NCI-H1105 (cell line): ENCODE data around the gene FOXD1.
"Not testable (repeated sequence)": the region's sequence is repeated elsewhere in the genome, so short reads cannot be mapped to it uniquely, and the experiment has no call there.

ENCODE experiments used
- DNase-seq: peaks from one replicate; lab custom pipeline; 2025; lab: John Stamatoyannopoulos, UW

The FOXD1 gene

DNA sequence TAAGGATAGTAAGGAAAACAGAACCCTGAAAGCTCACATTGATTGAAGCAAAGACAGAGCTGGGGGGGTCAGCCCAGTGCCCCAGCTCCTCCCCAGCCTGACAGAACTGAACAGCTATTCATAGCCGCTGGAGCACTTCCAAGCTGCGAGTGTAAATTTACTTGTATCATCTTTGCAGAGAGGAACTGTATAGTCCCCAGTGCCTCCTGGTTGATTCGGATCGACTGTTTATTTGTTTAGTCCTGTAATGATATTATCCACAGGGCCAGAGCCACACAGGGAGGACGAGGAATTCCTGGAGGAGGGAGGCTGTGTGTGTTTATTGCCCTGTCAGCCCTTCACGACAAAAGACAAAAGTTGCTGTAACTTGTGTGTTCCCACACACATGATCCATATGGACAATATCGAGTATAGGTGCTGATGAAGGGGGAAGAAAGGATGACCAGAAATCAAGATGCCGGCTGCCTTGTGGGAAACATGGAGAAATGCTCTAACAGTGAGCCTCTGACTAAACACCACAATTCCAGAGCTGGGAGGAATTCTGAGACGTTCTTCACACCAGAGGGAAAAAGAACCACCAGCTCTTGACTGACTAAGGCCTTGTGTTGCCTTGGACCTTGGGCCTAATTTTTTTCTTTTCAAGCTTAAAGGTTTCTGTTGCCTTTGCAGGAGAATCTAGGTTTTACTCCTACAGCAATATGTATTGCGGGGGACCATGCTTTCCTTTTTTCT, 31.1 kb downstream of the FOXD1 start:
- no peak for DNase-seq

GRCh38 chr5:73415617-73416016, 33.0 kb downstream of the FOXD1 start:
- no peak for DNase-seq

DNA sequence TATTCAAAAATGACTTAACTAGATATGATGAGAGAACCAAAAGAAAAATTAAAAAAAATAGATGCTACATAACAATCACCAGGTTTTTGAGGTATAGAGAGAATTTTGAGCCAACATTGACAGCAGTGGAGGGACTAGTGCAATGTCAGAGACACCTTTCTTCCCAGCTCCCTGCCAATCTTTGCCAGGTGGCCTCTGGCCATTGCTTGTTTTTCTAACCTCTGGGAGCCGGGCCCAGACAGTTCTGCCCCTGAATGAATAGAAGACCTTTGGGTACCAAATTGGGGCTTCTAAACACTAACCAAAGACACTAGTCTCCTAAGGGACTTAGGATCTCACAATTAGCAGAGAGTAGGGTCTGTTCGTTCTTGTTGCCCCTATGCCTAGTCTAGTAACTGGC, 33.4 kb downstream of the FOXD1 start:
- DNase-seq: no peak

- DNase-seq: no peak
These were observed 36.0 kb downstream of the FOXD1 start for GRCh38 chr5:73412597-73412988.

DNA sequence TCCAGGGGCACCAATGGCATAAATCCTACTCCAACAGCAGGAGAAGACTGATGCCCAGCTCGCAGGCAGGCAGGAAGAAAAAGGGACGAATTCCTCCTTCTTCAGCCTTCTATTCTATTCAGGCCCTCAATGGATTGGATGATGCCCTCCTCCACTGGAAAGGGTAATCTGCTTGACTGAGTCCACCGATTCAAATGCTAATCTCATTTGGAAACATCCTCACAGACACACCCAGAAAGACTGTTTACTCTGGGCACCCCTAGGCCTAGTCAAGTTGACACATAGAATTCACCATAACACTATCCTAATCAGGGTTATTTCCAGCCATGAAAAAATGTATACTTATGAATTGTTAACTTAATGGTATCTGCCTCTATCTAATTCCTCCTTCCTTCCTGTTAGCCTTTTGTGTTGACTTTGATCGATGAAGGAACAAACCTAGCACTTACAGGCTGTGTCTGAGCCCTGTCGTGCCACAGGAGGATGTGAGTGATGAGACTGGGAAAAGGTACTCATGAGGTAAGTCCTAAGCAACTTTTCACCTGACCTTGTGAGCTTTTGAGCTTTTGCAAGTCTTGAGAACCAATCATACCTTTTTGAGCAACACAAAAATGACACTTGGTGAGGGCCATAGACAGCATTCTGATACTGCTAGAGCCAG, 36.5 kb downstream of the FOXD1 start:
- DNase-seq: no peak

DNA sequence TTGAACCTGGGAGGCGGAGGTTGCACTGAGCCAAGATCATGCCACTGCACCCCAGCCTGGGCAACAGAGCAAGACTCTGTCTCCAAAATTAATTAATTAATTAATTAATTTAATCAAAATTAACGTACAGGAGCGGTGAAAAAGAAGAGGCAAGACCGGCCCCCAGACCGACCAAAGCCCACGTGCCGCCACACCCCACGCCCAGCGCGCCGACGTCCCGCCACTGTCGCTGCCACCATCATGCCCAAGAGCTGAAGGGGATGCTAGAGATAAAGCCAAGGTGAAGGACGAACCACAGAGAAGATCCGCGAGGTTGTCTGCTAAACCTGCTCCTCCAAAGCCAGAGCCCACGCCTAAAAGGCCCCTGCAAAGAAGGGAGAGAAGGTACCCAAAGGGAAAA, 38.6 kb downstream of the FOXD1 start:
- DNase-seq: not testable (repeated sequence)

DNA sequence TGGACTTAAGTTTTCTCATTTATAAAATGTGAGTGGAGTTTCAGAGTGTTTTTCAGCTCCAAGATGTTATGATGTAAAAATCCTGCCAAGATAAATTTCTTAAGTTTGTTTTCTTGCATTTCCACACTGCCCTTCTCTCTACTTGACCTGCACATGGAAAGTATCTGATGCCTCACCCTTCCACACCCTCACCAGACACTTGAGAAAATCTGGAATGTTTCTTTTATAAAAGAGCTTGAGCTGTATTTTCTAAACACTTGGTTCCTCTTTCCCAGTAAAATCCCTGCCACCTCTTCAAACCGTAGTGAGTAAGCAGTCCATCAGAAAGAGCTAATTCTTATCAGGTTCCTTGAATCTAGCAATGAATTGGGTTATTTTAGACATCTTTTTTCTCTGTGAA, 42.9 kb downstream of the FOXD1 start:
- no peak for DNase-seq

- no peak for DNase-seq
These were observed 48.8 kb downstream of the FOXD1 start for GRCh38 chr5:73399775-73400174.
